H9 (cell line): ENCODE data around the gene COL19A1. TPM values are rescaled to one million over a fixed set of nuclear protein-coding genes. Genes with fewer than 3 reads are reported as not detected.

Experiments used
- DNase-seq: peaks from one replicate; pipeline ENCODE4 v3.0.0-alpha.2; 2017
- H2AFZ ChIP-seq: one replicate; pipeline ENCODE4 v1.6.1; 2013; ENCODE audit warnings: mild to moderate bottlenecking, low read length, control low read depth, moderate library complexity
- H2AK5ac ChIP-seq: 2 replicates; pipeline ENCODE4 v1.6.1; 2013; ENCODE audit warnings: low read length, control low read depth, mixed read lengths; ENCODE audit not compliant: insufficient read length
- H2BK120ac ChIP-seq: one replicate; pipeline ENCODE4 v1.6.1; 2013; ENCODE audit warnings: low read depth, mild to moderate bottlenecking, low read length, control low read depth, inconsistent platforms; ENCODE audit not compliant: poor library complexity, severe bottlenecking
- H2BK12ac ChIP-seq: 2 replicates; pipeline ENCODE4 v1.6.1; 2013; ENCODE audit warnings: low read length, control low read depth, mixed read lengths, low read depth; ENCODE audit not compliant: insufficient read length
- H2BK15ac ChIP-seq: 2 replicates; pipeline ENCODE4 v1.6.1; 2013; ENCODE audit warnings: low read depth, low read length, control low read depth
- H2BK20ac ChIP-seq: one replicate; pipeline ENCODE4 v1.6.1; 2013; ENCODE audit warnings: low read depth, mild to moderate bottlenecking, low read length, control low read depth, inconsistent platforms; ENCODE audit not compliant: poor library complexity, severe bottlenecking
- H2BK5ac ChIP-seq: 2 replicates; pipeline ENCODE4 v1.6.1; 2013; ENCODE audit warnings: low read length, control low read depth, mixed read lengths; ENCODE audit not compliant: insufficient read length
- H3K14ac ChIP-seq: 2 replicates; pipeline ENCODE4 v1.6.1; 2013; ENCODE audit warnings: low read length, control low read depth; ENCODE audit not compliant: insufficient read depth
- H3K18ac ChIP-seq: 2 replicates; pipeline ENCODE4 v1.6.1; 2013; ENCODE audit warnings: low read depth, mild to moderate bottlenecking, mixed read lengths, low read length, control low read depth; ENCODE audit not compliant: insufficient read length
- H3K23ac ChIP-seq: 2 replicates; pipeline ENCODE4 v1.6.1; 2013; ENCODE audit warnings: low read length, control low read depth, mixed read lengths, low read depth; ENCODE audit not compliant: insufficient read length
- H3K23me2 ChIP-seq: 2 replicates; pipeline ENCODE4 v1.6.1; 2013; ENCODE audit warnings: low read depth, mild to moderate bottlenecking, mixed read lengths, low read length, control low read depth; ENCODE audit not compliant: insufficient read length, poor library complexity, severe bottlenecking
- H3K27ac ChIP-seq: 2 replicates; pipeline ENCODE4 v1.5.1; 2013; ENCODE audit warnings: low read length, control low read depth, mixed read lengths, low read depth; ENCODE audit not compliant: insufficient read length
- H3K27me3 ChIP-seq: 2 replicates; pipeline ENCODE4 v1.6.1; 2013; ENCODE audit warnings: low read length, control low read depth, inconsistent platforms; ENCODE audit not compliant: insufficient read depth
- H3K4ac ChIP-seq: 2 replicates; pipeline ENCODE4 v1.6.1; 2013; ENCODE audit warnings: low read depth, mild to moderate bottlenecking, control low read depth, inconsistent platforms, low read length, moderate library complexity
- H3K4me1 ChIP-seq: 2 replicates; pipeline ENCODE4 v1.6.1; 2013; ENCODE audit warnings: low read length, control low read depth, inconsistent platforms; ENCODE audit not compliant: insufficient read depth
- H3K4me2 ChIP-seq: 2 replicates; pipeline ENCODE4 v1.6.1; 2013; ENCODE audit warnings: low read length, control low read depth, mixed read lengths; ENCODE audit not compliant: insufficient read length, insufficient read depth
- H3K56ac ChIP-seq: 2 replicates; pipeline ENCODE4 v1.6.1; 2013; ENCODE audit warnings: low read depth, mild to moderate bottlenecking, mixed read lengths, low read length, control low read depth; ENCODE audit not compliant: insufficient read length
- H3K79me1 ChIP-seq: 2 replicates; pipeline ENCODE4 v1.6.1; 2013; ENCODE audit warnings: low read depth, mild to moderate bottlenecking, moderate library complexity, low read length, control low read depth, inconsistent platforms; ENCODE audit not compliant: insufficient read depth, poor library complexity, severe bottlenecking
- H3K79me2 ChIP-seq: 2 replicates; pipeline ENCODE4 v1.6.1; 2013; ENCODE audit warnings: low read length, control low read depth, inconsistent platforms; ENCODE audit not compliant: insufficient read depth
- H3K9ac ChIP-seq: 2 replicates; pipeline ENCODE4 v1.6.1; 2013; ENCODE audit warnings: low read length, control low read depth, mixed read lengths; ENCODE audit not compliant: insufficient read length; ENCODE audit errors: extremely low read depth
- H3K9me3 ChIP-seq: one replicate; pipeline ENCODE4 v1.6.1; 2013; ENCODE audit warnings: low read depth, low read length, inconsistent platforms; ENCODE audit not compliant: control insufficient read depth
- H3T11ph ChIP-seq: one replicate; pipeline ENCODE4 v1.6.1; 2013; ENCODE audit warnings: mild to moderate bottlenecking, low read length, control low read depth, inconsistent platforms
- H4K20me1 ChIP-seq: one replicate; pipeline ENCODE4 v1.6.1; 2013; ENCODE audit not compliant: control insufficient read depth, insufficient read length, insufficient read depth
- H4K5ac ChIP-seq: 2 replicates; pipeline ENCODE4 v1.6.1; 2013; ENCODE audit warnings: low read depth, mild to moderate bottlenecking, mixed read lengths, low read length, control low read depth; ENCODE audit not compliant: insufficient read length
- H4K8ac ChIP-seq: replicated peaks from 2 replicates; pipeline ENCODE4 v1.6.1; 2013; ENCODE audit warnings: low read length, control low read depth, mixed read lengths, low read depth; ENCODE audit not compliant: insufficient read length
- H4K91ac ChIP-seq: 2 replicates; pipeline ENCODE4 v1.6.1; 2013; ENCODE audit warnings: low read depth, mild to moderate bottlenecking, moderate library complexity, mixed read lengths, low read length, control low read depth; ENCODE audit not compliant: insufficient read length
- H3K27ac Mint-ChIP-seq, 3 experiments: 2 replicates in 2 of 3; 3 replicates in 1 of 3; pipeline ENCODE4 v1.8.0; 2020 to 2021; ENCODE audit warnings: mixed read lengths in 3 of 3, mild to moderate bottlenecking in 1 of 3, moderate library complexity in 1 of 3
- H3K27me3 Mint-ChIP-seq: 2 replicates; pipeline ENCODE4 v1.8.0; 2021; ENCODE audit warnings: low read depth, mild to moderate bottlenecking, moderate library complexity, mixed read lengths
- H3K36me3 Mint-ChIP-seq, 3 experiments: 2 replicates in 2 of 3; 3 replicates in 1 of 3; pipeline ENCODE4 v1.8.0; 2020 to 2021; ENCODE audit warnings: low read depth in 3 of 3, mixed read lengths in 3 of 3; ENCODE audit not compliant: insufficient read depth in 1 of 3
- H3K4me1 Mint-ChIP-seq, 2 experiments: 2 replicates each; pipeline ENCODE4 v1.8.0; 2020; ENCODE audit warnings: mixed read lengths in 2 of 2
- H3K4me3 Mint-ChIP-seq, 2 experiments: 2 replicates in 1 of 2; 3 replicates in 1 of 2; pipeline ENCODE4 v1.8.0; 2020 to 2021; ENCODE audit warnings: mild to moderate bottlenecking in 2 of 2, mixed read lengths in 2 of 2, moderate library complexity in 1 of 2
- H3K9me3 Mint-ChIP-seq, 2 experiments: 2 replicates in 1 of 2; 3 replicates in 1 of 2; pipeline ENCODE4 v1.8.0; 2020; ENCODE audit warnings: mild to moderate bottlenecking in 2 of 2, mixed read lengths in 2 of 2, moderate library complexity in 1 of 2
- WGBS: extraction: QIAGEN DNeasy Blood & Tissue Kit; methylation state at CpG from one replicate; pipeline ENCODE4 v1.1.7; 2013; ENCODE audit warnings: missing lambda C conversion rate, low lambda C conversion rate, mixed read lengths; ENCODE audit not compliant: insufficient read length; ENCODE audit errors: extremely low coverage; 5-methylcytosine and 5-hydroxymethylcytosine counted together
- total RNA-seq: library from RNA; stranded (reverse); gene quantifications from 2 replicates; pipeline ENCODE4 v1.2.1, GENCODE V29; 2021
- TF ChIP-seq, protein P1 (sequence below): fragments of 200-600 bp; sonication (generic); conservative IDR thresholded peaks from 3 replicates; pipeline ENCODE4 v1.8.0; 2021; ENCODE audit warnings: antibody characterized with exemption, mild to moderate bottlenecking

The COL19A1 gene
- total RNA-seq, 1 experiment from 2014 or later = not detected

DNA sequence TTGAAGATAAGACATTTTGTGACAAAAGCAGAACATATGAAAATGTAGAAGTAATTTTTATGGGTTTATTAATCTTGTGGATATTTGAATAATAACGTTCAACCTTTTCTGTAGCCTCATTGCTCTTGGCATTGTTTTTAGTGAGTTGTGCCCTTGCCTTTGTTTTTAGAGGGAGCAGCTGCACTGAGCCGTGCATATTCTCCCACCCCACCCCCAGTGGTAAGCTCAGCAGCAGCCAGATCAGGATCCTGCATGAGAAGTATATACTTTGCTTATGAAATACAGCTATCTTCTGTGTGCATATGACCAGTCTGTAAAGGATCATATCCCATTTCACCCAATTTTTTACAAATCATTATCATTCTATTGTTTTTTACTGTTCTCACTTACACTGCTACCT is 252.3 kb downstream of the COL19A1 start:
- WGBS = no CpG with 5 or more reads among the region's 2 CpGs
- no peaks in the 10 kb centered on the region for H3K27me3 ChIP-seq
- no peak overlapping the region for H2BK12ac ChIP-seq
- no peaks in the 10 kb centered on the region for H3K9me3 Mint-ChIP-seq
- no peak for DNase-seq
- no peaks in the 10 kb centered on the region for H3K79me1 ChIP-seq
- H4K5ac ChIP-seq = no peak overlapping the region
- no peak overlapping the region for H2BK120ac ChIP-seq
- no peaks in the 10 kb centered on the region for H3K4me1 ChIP-seq
- no peak overlapping the region for H3K56ac ChIP-seq
- no peak overlapping the region for H2AK5ac ChIP-seq
- TF ChIP-seq, protein P1, sequence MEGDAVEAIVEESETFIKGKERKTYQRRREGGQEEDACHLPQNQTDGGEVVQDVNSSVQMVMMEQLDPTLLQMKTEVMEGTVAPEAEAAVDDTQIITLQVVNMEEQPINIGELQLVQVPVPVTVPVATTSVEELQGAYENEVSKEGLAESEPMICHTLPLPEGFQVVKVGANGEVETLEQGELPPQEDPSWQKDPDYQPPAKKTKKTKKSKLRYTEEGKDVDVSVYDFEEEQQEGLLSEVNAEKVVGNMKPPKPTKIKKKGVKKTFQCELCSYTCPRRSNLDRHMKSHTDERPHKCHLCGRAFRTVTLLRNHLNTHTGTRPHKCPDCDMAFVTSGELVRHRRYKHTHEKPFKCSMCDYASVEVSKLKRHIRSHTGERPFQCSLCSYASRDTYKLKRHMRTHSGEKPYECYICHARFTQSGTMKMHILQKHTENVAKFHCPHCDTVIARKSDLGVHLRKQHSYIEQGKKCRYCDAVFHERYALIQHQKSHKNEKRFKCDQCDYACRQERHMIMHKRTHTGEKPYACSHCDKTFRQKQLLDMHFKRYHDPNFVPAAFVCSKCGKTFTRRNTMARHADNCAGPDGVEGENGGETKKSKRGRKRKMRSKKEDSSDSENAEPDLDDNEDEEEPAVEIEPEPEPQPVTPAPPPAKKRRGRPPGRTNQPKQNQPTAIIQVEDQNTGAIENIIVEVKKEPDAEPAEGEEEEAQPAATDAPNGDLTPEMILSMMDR = no peak
- H2AFZ ChIP-seq = no peak overlapping the region
- H3K9ac ChIP-seq = no peak overlapping the region
- H3T11ph ChIP-seq = no peak overlapping the region
- H4K20me1 ChIP-seq = no peaks in the 10 kb centered on the region
- peaks cover 5 to 7% of the 10 kb centered on the region in 2 experiments; a peak in 3 of 4 replicates for H3K4me1 Mint-ChIP-seq
- H3K27me3 Mint-ChIP-seq = no peaks in the 10 kb centered on the region; the same call in 1 of the 2 replicates
- H3K4me3 Mint-ChIP-seq = no peak overlapping the region
- no peak overlapping the region for H4K91ac ChIP-seq
- no peak overlapping the region for H3K27ac Mint-ChIP-seq
- no peak overlapping the region for H3K14ac ChIP-seq
- H3K9me3 ChIP-seq = no peaks in the 10 kb centered on the region
- H3K4ac ChIP-seq = no peak overlapping the region
- H2BK20ac ChIP-seq = no peak overlapping the region
- no peaks in the 10 kb centered on the region for H3K36me3 Mint-ChIP-seq
- no peak overlapping the region for H4K8ac ChIP-seq
- no peaks in the 10 kb centered on the region for H3K23me2 ChIP-seq
- no peak overlapping the region for H2BK15ac ChIP-seq
- H3K4me2 ChIP-seq = no peak overlapping the region
- no peak overlapping the region for H3K23ac ChIP-seq
- no peak overlapping the region for H3K18ac ChIP-seq
- no peaks in the 10 kb centered on the region for H3K79me2 ChIP-seq
- H3K27ac ChIP-seq = no peak overlapping the region
- no peak overlapping the region for H2BK5ac ChIP-seq
